CD4-positive, alpha-beta memory T cell (primary cell): ENCODE measurements around the gene TMTC3. TPM values are rescaled to one million over a fixed set of nuclear protein-coding genes. Genes with fewer than 3 reads are reported as not detected.
A peak's percentile ranks its signal among the peaks of the same experiment; 100 is the strongest.

Experiments used
- CTCF ChIA-PET: fragments of 350-600 bp; sonication (Branson Sonifier 250); formaldehyde crosslinking; loops from one replicate; lab custom pipeline; 2021; ENCODE audit warnings: inconsistent platforms; ENCODE audit not compliant: partially characterized antibody; lab: Charles Lee
- POLR2A ChIA-PET: fragments of 350-600 bp; sonication (Branson Sonifier 250); formaldehyde crosslinking; loops from one replicate; lab custom pipeline; 2021; ENCODE audit not compliant: partially characterized antibody; lab: Charles Lee
- DNase-seq, 5 donors: peaks; one replicate each; pipeline versions ENCODE4 v3.0.0 to v3.0.0-alpha.2; 2020 to 2022; ENCODE audit warnings: mixed read lengths in 1 of 5
- H3K27ac ChIP-seq: one replicate; pipeline ENCODE4 v1.7.0; 2013; ENCODE audit warnings: low read depth, low read length
- H3K27me3 ChIP-seq: 2 replicates; pipeline ENCODE4 v1.7.0; 2013; ENCODE audit warnings: mild to moderate bottlenecking, low read length, moderate library complexity; ENCODE audit not compliant: insufficient read depth
- H3K36me3 ChIP-seq: 2 replicates; pipeline ENCODE4 v1.7.0; 2013; ENCODE audit warnings: mild to moderate bottlenecking, low read length, moderate library complexity; ENCODE audit not compliant: insufficient read depth
- H3K4me1 ChIP-seq: 2 replicates; pipeline ENCODE4 v1.7.0; 2013; ENCODE audit warnings: mild to moderate bottlenecking, low read length, moderate library complexity; ENCODE audit not compliant: insufficient read depth
- H3K4me3 ChIP-seq, 2 donors: one replicate each; pipeline ENCODE4 v1.7.0; 2013; ENCODE audit warnings: low read length in 2 of 2, mild to moderate bottlenecking in 1 of 2
- H3K9me3 ChIP-seq, 2 donors: one replicate each; pipeline ENCODE4 v1.7.0; 2013; ENCODE audit warnings: low read length in 2 of 2, control low read depth in 1 of 2; ENCODE audit not compliant: control insufficient read depth in 1 of 2
- H3K27ac Mint-ChIP-seq, 7 donors: one replicate each; pipeline ENCODE4 v1.8.0; 2020 to 2021; ENCODE audit warnings: mixed read lengths in 7 of 7, mild to moderate bottlenecking in 6 of 7, inconsistent platforms in 3 of 7, moderate library complexity in 3 of 7
- H3K27me3 Mint-ChIP-seq, 2 donors: one replicate each; pipeline ENCODE4 v1.8.0; 2020 to 2021; ENCODE audit warnings: mixed read lengths in 2 of 2
- H3K36me3 Mint-ChIP-seq, 2 donors: one replicate each; pipeline ENCODE4 v1.8.0; 2020 to 2021; ENCODE audit warnings: mixed read lengths in 2 of 2, inconsistent platforms in 1 of 2, mild to moderate bottlenecking in 1 of 2
- H3K4me1 Mint-ChIP-seq, 4 donors: one replicate each; pipeline ENCODE4 v1.8.0; 2020 to 2021; ENCODE audit warnings: mixed read lengths in 4 of 4, mild to moderate bottlenecking in 1 of 4
- H3K4me3 Mint-ChIP-seq, 8 donors: one replicate each; pipeline ENCODE4 v1.8.0; 2020 to 2021; ENCODE audit warnings: mixed read lengths in 8 of 8, mild to moderate bottlenecking in 7 of 8, moderate library complexity in 6 of 8, inconsistent platforms in 3 of 8
- H3K9me3 Mint-ChIP-seq, 8 donors: one replicate each; pipeline ENCODE4 v1.8.0; 2020 to 2021; ENCODE audit warnings: mixed read lengths in 8 of 8, mild to moderate bottlenecking in 5 of 8, inconsistent platforms in 3 of 8, moderate library complexity in 1 of 8
- intact Hi-C: fragments of 100-400 bp; cut with micrococcal nuclease; formaldehyde crosslinking; loops from one replicate; pipeline ENCODE4 v1.15.1; 2023
- polyA plus RNA-seq, 2 donors: library from polyadenylated mRNA; unstranded; fragments of 300-500 nt; fragmentation: Illumina TruSeq; gene quantifications; one replicate each; pipeline ENCODE4 v1.2.3, GENCODE V29; 2021
- total RNA-seq, 2 experiments: library from RNA; stranded (reverse); gene quantifications; one replicate each; pipeline ENCODE4 v1.2.3, GENCODE V29; 2021

TMTC3 gene
- 10 to 100 TPM; 11.5 to 15.2 TPM for total RNA-seq
- 1 to 10 TPM; 1.9 to 2.2 TPM for polyA plus RNA-seq

GRCh38 chr12:88141774-88142609 is at the start of gene TMTC3, which contains the start of gene CEP290:
Gene TMTC3, plus strand, starts transcription at chr12:88142307. Its CDS starts 6,009 bp downstream, at chr12:88148316.
Gene CEP290, minus strand, starts transcription at chr12:88142088. Its CDS starts 781 bp downstream, at chr12:88141307.
- ChIA-PET CTCF (interaction anchor here (0.7 to 0.8 kb wide), 2 partner anchors 30 to 1382 kb away, joined by 3 to 4 read pairs; partner anchors contain the start of gene GALNT4), POLR2A (interaction anchor here (0.7 to 1.7 kb wide), 4 partner anchors 106 to 1722 kb away, joined by 3 to 10 read pairs (median 3); partner anchors contain the start of gene GALNT4)
- Mint-ChIP-seq H3K36me3 (peaks cover 9 to 22% of the 10 kb centered on the region in 2 donors), H3K9me3 (no peaks in the 10 kb centered on the region), H3K27ac (peak within 1 kb of the TSS; percentile 90 to 99 (median 98)), H3K4me1 (peaks cover 27 to 52% (median 41%) of the 10 kb centered on the region in 4 donors), H3K27me3 (no peaks in the 10 kb centered on the region), H3K4me3 (peak within 1 kb of the TSS; percentile 94 to 98 (median 96))
- intact Hi-C loops = loop anchor here (1.0 to 5.0 kb wide), 5 partner anchors 13 to 1383 kb away; partner anchors contain the start of gene DUSP6
- Histone ChIP-seq H3K4me3 (peak within 1 kb of the TSS; percentile 87 to 88), H3K4me1 (peaks cover 29% of the 10 kb centered on the region), H3K9me3 (no peaks in the 10 kb centered on the region), H3K36me3 (no peaks in the 10 kb centered on the region), H3K27ac (peak within 1 kb of the TSS; percentile 76), H3K27me3 (no peaks in the 10 kb centered on the region)
- peak; percentile 94 to 99 (median 95) for DNase-seq

DNA sequence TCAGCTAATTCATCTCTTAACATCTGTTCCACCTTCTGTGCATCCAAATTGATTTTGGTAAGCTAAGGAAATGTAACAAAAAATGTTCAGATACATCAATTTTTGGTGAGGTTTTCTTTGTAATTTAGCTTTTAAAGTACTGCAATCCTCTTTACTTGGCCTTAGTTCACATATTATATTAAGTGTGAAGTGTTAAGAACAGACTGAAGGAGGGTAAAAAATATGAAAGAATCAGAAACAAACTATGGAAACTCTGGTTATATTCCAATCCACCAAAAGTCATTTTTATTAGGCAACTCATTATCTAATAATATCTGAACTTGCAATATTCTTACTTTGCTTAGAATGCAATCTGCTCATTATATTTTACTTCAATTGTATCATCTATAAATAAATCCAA is 49.3 kb upstream of the TMTC3 start:
- Histone ChIP-seq H3K9me3 (no peaks in the 10 kb centered on the region), H3K4me1 (no peaks in the 10 kb centered on the region), H3K27ac (no peak overlapping the region), H3K27me3 (no peaks in the 10 kb centered on the region), H3K36me3 (peaks cover 9% of the 10 kb centered on the region), H3K4me3 (no peak overlapping the region)
- ChIA-PET CTCF (no interaction called here), POLR2A (no interaction called here)
- intact Hi-C loops = no loop called here
- Mint-ChIP-seq H3K27ac (no peak overlapping the region), H3K9me3 (no peaks in the 10 kb centered on the region), H3K36me3 (peaks cover 27 to 30% of the 10 kb centered on the region in 2 donors), H3K4me3 (no peak overlapping the region), H3K4me1 (peaks cover 0 to 1% (median 0%) of the 10 kb centered on the region in 4 donors), H3K27me3 (no peaks in the 10 kb centered on the region)
- DNase-seq = no peak

- H3K36me3 ChIP-seq = peaks cover 8% of the 10 kb centered on the region
- Mint-ChIP-seq H3K9me3 (no peaks in the 10 kb centered on the region), H3K4me1 (peaks cover 0 to 1% (median 0%) of the 10 kb centered on the region in 4 donors), H3K4me3 (no peak overlapping the region), H3K36me3 (peaks cover 28 to 29% of the 10 kb centered on the region in 2 donors), H3K27me3 (no peaks in the 10 kb centered on the region), H3K27ac (no peak overlapping the region)
- H3K9me3 ChIP-seq = no peaks in the 10 kb centered on the region
- CTCF ChIA-PET = no interaction called here
- no peak overlapping the region for H3K27ac ChIP-seq
- H3K4me1 ChIP-seq = no peaks in the 10 kb centered on the region
- no peak overlapping the region for H3K4me3 ChIP-seq
- DNase-seq = no peak
- intact Hi-C loops = no loop called here
- POLR2A ChIA-PET = no interaction called here
- H3K27me3 ChIP-seq = no peaks in the 10 kb centered on the region
These were observed 48.5 kb upstream of the TMTC3 start for GRCh38 chr12:88093573-88093972.

DNA sequence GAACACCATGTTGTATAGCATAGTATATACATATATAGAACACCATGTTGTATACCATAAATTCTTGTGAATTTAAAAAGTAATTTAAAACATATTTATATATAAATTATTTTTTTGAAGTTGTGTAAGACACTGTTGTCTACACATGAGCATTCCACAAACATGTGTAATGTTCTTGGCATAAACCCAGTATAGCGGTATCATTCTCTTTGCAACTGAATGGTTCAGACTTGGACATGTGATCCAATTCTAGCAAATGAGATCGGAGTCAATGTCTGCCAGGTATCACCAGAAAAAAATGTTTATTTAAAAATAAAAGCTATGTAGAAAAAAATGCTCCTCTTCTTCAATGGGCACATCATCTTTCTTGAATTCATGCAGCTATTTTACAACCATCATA is 34.1 kb upstream of the TMTC3 start:
- H3K9me3 Mint-ChIP-seq = no peaks in the 10 kb centered on the region
- peaks cover 36 to 40% of the 10 kb centered on the region in 2 donors for H3K36me3 Mint-ChIP-seq
- Histone ChIP-seq H3K36me3 (peaks cover 4% of the 10 kb centered on the region), H3K27me3 (no peaks in the 10 kb centered on the region), H3K27ac (no peak overlapping the region), H3K4me3 (no peak overlapping the region), H3K4me1 (no peaks in the 10 kb centered on the region), H3K9me3 (no peaks in the 10 kb centered on the region)
- intact Hi-C loops = no loop called here
- H3K4me1 Mint-ChIP-seq = peaks cover 2 to 5% (median 3%) of the 10 kb centered on the region in 4 donors
- no peak overlapping the region for H3K4me3 Mint-ChIP-seq
- no peak for DNase-seq
- no peaks in the 10 kb centered on the region for H3K27me3 Mint-ChIP-seq
- ChIA-PET CTCF (no interaction called here), POLR2A (no interaction called here)
- no peak overlapping the region for H3K27ac Mint-ChIP-seq

GRCh38 chr12:88111074-88111652 is 30.9 kb upstream of the TMTC3 start:
- POLR2A ChIA-PET = no interaction called here
- DNase-seq = peak in 4 of 5 donors; percentile 16 to 27 (median 22)
- H3K9me3 Mint-ChIP-seq = no peaks in the 10 kb centered on the region
- intact Hi-C loops = loop anchor here (1.0 to 10.0 kb wide), 4 partner anchors 32 to 1354 kb away; partner anchors contain the start of genes CEP290 and TMTC3
- H3K27ac Mint-ChIP-seq = peak overlapping the region in 3 of 7 donors; percentile 43 to 84 (median 75)
- peaks cover 2 to 5% (median 3%) of the 10 kb centered on the region in 4 donors for H3K4me1 Mint-ChIP-seq
- no peaks in the 10 kb centered on the region for H3K4me1 ChIP-seq
- no peak overlapping the region for H3K27ac ChIP-seq
- peak overlapping the region in 7 of 8 donors; percentile 45 to 77 (median 64) for H3K4me3 Mint-ChIP-seq
- CTCF ChIA-PET = interaction anchor here (1.5 kb wide), 1 partner anchor 31 kb away, joined by 3 read pairs; the partner anchor contains the start of genes CEP290 and TMTC3
- H3K9me3 ChIP-seq = no peaks in the 10 kb centered on the region
- H3K27me3 ChIP-seq = no peaks in the 10 kb centered on the region
- no peak overlapping the region for H3K4me3 ChIP-seq
- peaks cover 10% of the 10 kb centered on the region for H3K36me3 ChIP-seq
- H3K27me3 Mint-ChIP-seq = no peaks in the 10 kb centered on the region
- H3K36me3 Mint-ChIP-seq = peaks cover 43 to 46% of the 10 kb centered on the region in 2 donors

GRCh38 chr12:88113871-88114270 is 28.2 kb upstream of the TMTC3 start:
- Mint-ChIP-seq H3K4me3 (no peak overlapping the region), H3K27me3 (no peaks in the 10 kb centered on the region), H3K27ac (no peak overlapping the region), H3K4me1 (peaks cover 2 to 5% (median 3%) of the 10 kb centered on the region in 4 donors), H3K9me3 (no peaks in the 10 kb centered on the region), H3K36me3 (peaks cover 47 to 53% of the 10 kb centered on the region in 2 donors)
- ChIA-PET POLR2A (no interaction called here), CTCF (no interaction called here)
- no peak overlapping the region for H3K27ac ChIP-seq
- peaks cover 11% of the 10 kb centered on the region for H3K36me3 ChIP-seq
- H3K27me3 ChIP-seq = no peaks in the 10 kb centered on the region
- H3K4me1 ChIP-seq = no peaks in the 10 kb centered on the region
- H3K4me3 ChIP-seq = no peak overlapping the region
- H3K9me3 ChIP-seq = no peaks in the 10 kb centered on the region
- intact Hi-C loops = loop anchor here (5.0 to 10.0 kb wide), 2 partner anchors 883 to 1351 kb away; no protein-coding TSS in a partner anchor
- no peak for DNase-seq

DNA sequence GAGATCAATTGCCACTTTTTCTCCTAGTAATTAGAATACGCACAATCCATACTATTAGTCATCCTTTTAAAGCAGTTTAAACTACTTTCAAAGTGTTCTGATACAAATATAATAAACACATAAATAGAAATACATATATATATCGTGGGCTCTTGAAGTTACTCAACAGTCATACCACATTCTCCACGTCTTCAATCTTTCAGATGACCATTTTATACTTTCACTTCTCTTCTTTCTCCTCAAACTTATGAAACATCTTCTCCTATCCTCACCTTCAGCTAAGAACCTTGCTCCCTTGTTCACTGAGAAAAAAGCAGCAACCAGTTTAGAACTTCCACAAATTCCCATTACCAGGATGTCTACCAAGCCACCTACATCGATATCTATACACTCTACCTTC is 19.4 kb upstream of the TMTC3 start:
- ChIA-PET CTCF (interaction anchor here (1.0 kb wide), 1 partner anchor 9 kb away, joined by 3 read pairs; no protein-coding TSS in a partner anchor), POLR2A (no interaction called here)
- no peak overlapping the region for H3K4me3 Mint-ChIP-seq
- intact Hi-C loops = no loop called here
- no peak overlapping the region for H3K4me3 ChIP-seq
- no peaks in the 10 kb centered on the region for H3K9me3 Mint-ChIP-seq
- peaks cover 10 to 22% of the 10 kb centered on the region in 2 donors for H3K36me3 Mint-ChIP-seq
- no peaks in the 10 kb centered on the region for H3K4me1 Mint-ChIP-seq
- no peaks in the 10 kb centered on the region for H3K4me1 ChIP-seq
- H3K9me3 ChIP-seq = no peaks in the 10 kb centered on the region
- H3K27ac ChIP-seq = no peak overlapping the region
- no peaks in the 10 kb centered on the region for H3K27me3 Mint-ChIP-seq
- no peaks in the 10 kb centered on the region for H3K27me3 ChIP-seq
- H3K27ac Mint-ChIP-seq = no peak overlapping the region
- DNase-seq = no peak
- peaks cover 12% of the 10 kb centered on the region for H3K36me3 ChIP-seq
